HG03378 (cell line): ENCODE data around the gene COPB2.
"Not testable (repeated sequence)": the region's sequence is repeated elsewhere in the genome, so short reads cannot be mapped to it uniquely, and the experiment has no call there.

Experiments
- ATAC-seq: cut with Tn5 transposase; IDR thresholded peaks from one replicate; pipeline ENCODE4 v1.9.1; 2021; ENCODE audit warnings: mild to moderate bottlenecking, moderate library complexity; ENCODE audit not compliant: unreplicated experiment

Gene COPB2

GRCh38 chr3:139380575-139380974 is 8.9 kb downstream of the COPB2 start:
- no peak for ATAC-seq

- no peak for ATAC-seq
Observed at GRCh38 chr3:139378587-139379241, 10.7 kb downstream of the COPB2 start.

- no peak for ATAC-seq
Observed at GRCh38 chr3:139377378-139377777, 12.1 kb downstream of the COPB2 start.

GRCh38 chr3:139374099-139374498 is 15.3 kb downstream of the COPB2 start:
- ATAC-seq: no peak

GRCh38 chr3:139364549-139364948 is 24.9 kb downstream of the COPB2 start:
- no peak for ATAC-seq

GRCh38 chr3:139361276-139361675 is 28.2 kb downstream of the COPB2 start:
- no peak for ATAC-seq

- ATAC-seq: no peak
Observed at GRCh38 chr3:139358841-139359562, 30.4 kb downstream of the COPB2 start.

- no peak for ATAC-seq
Observed at GRCh38 chr3:139357899-139358298, 31.5 kb downstream of the COPB2 start.

GRCh38 chr3:139355891-139356290 is 33.6 kb downstream of the COPB2 start:
- ATAC-seq: no peak

GRCh38 chr3:139355476-139355875 is 34.0 kb downstream of the COPB2 start:
- no peak for ATAC-seq

GRCh38 chr3:139354661-139355060 is 34.8 kb downstream of the COPB2 start:
- ATAC-seq: no peak

- no peak for ATAC-seq
Observed at GRCh38 chr3:139353920-139354556, 35.4 kb downstream of the COPB2 start.

GRCh38 chr3:139346771-139347170 is 42.7 kb downstream of the COPB2 start:
- ATAC-seq: no peak

GRCh38 chr3:139343895-139344856 is 45.3 kb downstream of the COPB2 start, which contains the start of gene MRPS22:
Gene MRPS22, plus strand, starts transcription at chr3:139344020. Its CDS starts 7 bp downstream, at chr3:139344027.
- peak; percentile 96 for ATAC-seq

- ATAC-seq: no peak
Observed at GRCh38 chr3:139342054-139342453, 47.4 kb downstream of the COPB2 start.

- ATAC-seq: no peak
Observed at GRCh38 chr3:139340784-139341183, 48.7 kb downstream of the COPB2 start.

GRCh38 chr3:139339219-139339906 is 50.1 kb downstream of the COPB2 start:
- no peak for ATAC-seq

GRCh38 chr3:139338405-139338804 is 51.0 kb downstream of the COPB2 start:
- ATAC-seq: no peak

GRCh38 chr3:139334675-139335074 is 54.8 kb downstream of the COPB2 start:
- not testable (repeated sequence) for ATAC-seq

- ATAC-seq: no peak
Observed at GRCh38 chr3:139332092-139332491, 57.4 kb downstream of the COPB2 start.
